Measurements from ENCODE around the gene FAM200A. TPM values are rescaled to one million over a fixed set of nuclear protein-coding genes. Genes with fewer than 3 reads are reported as not detected.

Gene FAM200A
- polyA plus RNA-seq (2011; rRNA removed) (7.5 and 9.8 TPM in 2 replicates), polyA plus RNA-seq (2017; fragmentation: RNase III; extraction: RNeasy Plus Mini Kit Qiagen cat#74134 plus additional on column Dnase treatment) (5.3 to 6.1 TPM (median 5.9 TPM) in 3 replicates), polyA minus RNA-seq (2011; rRNA and poly(A)+ RNA removed) (2.9 and 3.0 TPM in 2 replicates)
- polyA plus RNA-seq (2012; cell fraction: cytosol; rRNA removed) = 2.5 and 2.6 TPM in 2 replicates
- polyA plus RNA-seq (2012; cell fraction: nucleus; rRNA removed) = 0.93 and 1.0 TPM in 2 replicates

DNA sequence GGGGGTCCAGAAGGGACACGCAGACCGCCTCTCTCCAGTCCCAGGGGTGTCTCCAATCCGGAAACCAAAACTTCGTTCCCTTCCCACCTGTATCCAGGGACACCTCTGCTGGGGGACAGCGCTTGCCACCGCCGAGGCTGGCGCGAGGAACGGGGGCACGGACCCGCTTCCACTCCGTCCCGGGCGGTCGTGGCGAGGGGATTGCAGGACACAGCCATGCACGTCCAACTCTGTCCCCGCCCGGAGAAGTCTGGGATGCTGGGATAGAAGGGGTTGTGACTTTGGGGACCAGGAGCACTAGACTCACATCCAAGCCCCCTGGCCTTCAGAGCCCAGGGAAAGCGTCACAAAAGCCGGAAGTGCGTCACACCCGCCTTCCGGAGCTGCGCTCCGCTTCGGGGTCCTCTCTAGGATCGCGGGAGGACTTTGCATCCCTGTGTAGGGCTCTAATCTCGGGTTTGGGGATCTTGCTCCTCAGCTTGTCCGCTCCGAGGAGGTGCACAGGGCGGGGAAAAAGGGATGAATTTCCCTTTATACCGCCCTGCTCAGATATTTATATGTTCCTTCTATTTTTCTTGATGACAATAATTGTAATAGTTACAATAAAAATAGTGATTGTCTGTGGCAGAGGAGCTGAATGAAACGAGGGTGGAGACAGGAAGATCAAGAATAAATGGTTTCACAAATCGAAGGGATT lies at the start of gene FAM200A:
FAM200A (minus strand) TSS at position 348 of the 697 bp plus-strand sequence. CDS start 3,707 bp downstream, outside the sequence.
- TF ChIP-seq BHLHE40 (IDR thresholded peaks at IDR 0.05; ENCODE audit: low read depth, low read length) (no peak), RCOR1 (IDR thresholded peaks at IDR 0.05; ENCODE audit: low read depth, low read length) (no peak), JUN (IDR thresholded peaks at IDR 0.05) (peak; percentile 83 to 90), PHF8 (IDR thresholded peaks at IDR 0.05; ENCODE audit: borderline replicate concordance, low read depth) (peak; percentile 83), KDM1A (IDR thresholded peaks at IDR 0.05; ENCODE audit: low read depth) (no peak), SMC3 (IDR thresholded peaks at IDR 0.05) (0 out of 3 replicates have a peak, but pooled peaks have one; percentile 20), FOSL2 (IDR thresholded peaks at IDR 0.05) (no peak), FOSL2 (CRISPR knock-in tag; IDR thresholded peaks at IDR 0.05) (no peak), RNF2 (IDR thresholded peaks at IDR 0.05; ENCODE audit: borderline replicate concordance, low read depth) (no peak), ESRRA (IDR thresholded peaks at IDR 0.05; ENCODE audit: borderline replicate concordance, low read length) (no peak), RFX5 (IDR thresholded peaks at IDR 0.05) (0 out of 2 replicates have a peak, but pooled peaks have one; percentile 34), CHD4 (IDR thresholded peaks at IDR 0.05; ENCODE audit: borderline replicate concordance) (no peak), ZNF302 (CRISPR knock-in tag; IDR thresholded peaks at IDR 0.05) (no peak), GATA3 (IDR thresholded peaks at IDR 0.05; ENCODE audit: borderline replicate concordance) (0 out of 2 replicates have a peak, but pooled peaks have one; percentile 32), POLR2A (IDR thresholded peaks at IDR 0.05; ENCODE audit: low read length) (peak; percentile 73), NFE2L2 (conservative IDR thresholded peaks at IDR 0.05; ENCODE audit: low read length) (no peak), HEYL (CRISPR knock-in tag; IDR thresholded peaks at IDR 0.05) (no peak), EHF (CRISPR knock-in tag; IDR thresholded peaks at IDR 0.05) (no peak)
- TF ChIP-seq, protein P1, sequence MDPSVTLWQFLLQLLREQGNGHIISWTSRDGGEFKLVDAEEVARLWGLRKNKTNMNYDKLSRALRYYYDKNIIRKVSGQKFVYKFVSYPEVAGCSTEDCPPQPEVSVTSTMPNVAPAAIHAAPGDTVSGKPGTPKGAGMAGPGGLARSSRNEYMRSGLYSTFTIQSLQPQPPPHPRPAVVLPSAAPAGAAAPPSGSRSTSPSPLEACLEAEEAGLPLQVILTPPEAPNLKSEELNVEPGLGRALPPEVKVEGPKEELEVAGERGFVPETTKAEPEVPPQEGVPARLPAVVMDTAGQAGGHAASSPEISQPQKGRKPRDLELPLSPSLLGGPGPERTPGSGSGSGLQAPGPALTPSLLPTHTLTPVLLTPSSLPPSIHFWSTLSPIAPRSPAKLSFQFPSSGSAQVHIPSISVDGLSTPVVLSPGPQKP (IDR thresholded peaks at IDR 0.05; ENCODE audit: low read depth, low read length) = no peak
- TF ChIP-seq, protein P2, sequence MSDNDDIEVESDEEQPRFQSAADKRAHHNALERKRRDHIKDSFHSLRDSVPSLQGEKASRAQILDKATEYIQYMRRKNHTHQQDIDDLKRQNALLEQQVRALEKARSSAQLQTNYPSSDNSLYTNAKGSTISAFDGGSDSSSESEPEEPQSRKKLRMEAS (IDR thresholded peaks at IDR 0.05) = peak; percentile 87
- TF ChIP-seq, protein P3, sequence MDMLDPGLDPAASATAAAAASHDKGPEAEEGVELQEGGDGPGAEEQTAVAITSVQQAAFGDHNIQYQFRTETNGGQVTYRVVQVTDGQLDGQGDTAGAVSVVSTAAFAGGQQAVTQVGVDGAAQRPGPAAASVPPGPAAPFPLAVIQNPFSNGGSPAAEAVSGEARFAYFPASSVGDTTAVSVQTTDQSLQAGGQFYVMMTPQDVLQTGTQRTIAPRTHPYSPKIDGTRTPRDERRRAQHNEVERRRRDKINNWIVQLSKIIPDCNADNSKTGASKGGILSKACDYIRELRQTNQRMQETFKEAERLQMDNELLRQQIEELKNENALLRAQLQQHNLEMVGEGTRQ (IDR thresholded peaks at IDR 0.05) = no peak
- ATAC-seq (peak; percentile 99 to 100), DNase-seq (ENCODE audit: low read depth in 1 of 2, low spot score in 1 of 2) (peak; percentile 95 to 99), FAIRE-seq (peak; percentile 32)
- peak within 1 kb of the TSS; percentile 70 for H3K4me2 ChIP-seq
- H3K4me3 ChIP-seq = peak within 1 kb of the TSS; percentile 83
- WGBS (ENCODE audit: missing lambda C conversion rate) = under 1% methylated on average over 37 of the region's 37 CpGs
- peaks cover 25% of the 10 kb centered on the region for H3K9me3 ChIP-seq
- no peaks in the 10 kb centered on the region; the same call in 2 of the 3 replicates for H3K4me1 ChIP-seq
- CTCF ChIA-PET = interaction anchor here (1.1 kb wide), 2 partner anchors 65 to 440 kb away, joined by 3 read pairs; partner anchors contain the start of gene ZSCAN25
- POLR2A ChIA-PET = interaction anchor here (0.8 to 1.2 kb wide), 6 partner anchors 11 to 78 kb away, joined by 3 to 17 read pairs (median 6); partner anchors contain the start of genes ZKSCAN5, ZNF394 and ZSCAN25
- peak within 1 kb of the TSS; percentile 74 to 94 for H3K27ac ChIP-seq

DNA sequence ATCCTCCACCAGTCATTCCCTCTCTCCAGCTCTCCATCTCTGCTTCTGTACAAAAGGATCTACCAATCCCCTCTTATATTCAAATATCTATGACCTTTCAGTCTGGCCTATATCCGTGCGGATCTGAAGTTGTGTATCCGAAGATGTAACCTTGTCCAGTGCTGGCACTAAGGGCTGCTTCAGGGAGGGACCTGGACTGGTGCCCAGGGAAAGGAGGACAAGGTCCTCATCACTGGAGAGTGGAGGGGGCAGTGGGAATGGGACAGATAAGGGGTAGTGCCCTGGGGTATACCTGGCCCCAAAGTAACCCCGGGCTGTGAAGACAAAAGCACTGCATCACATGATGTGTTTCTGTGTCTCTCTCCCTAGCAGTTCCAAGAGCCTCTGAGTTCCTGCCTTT lies 47.9 kb upstream of the FAM200A start:
- Histone ChIP-seq H3K4me1 (no peaks in the 10 kb centered on the region), H3K4me2 (no peak overlapping the region), H3K9me3 (no peaks in the 10 kb centered on the region), H3K27ac (no peak overlapping the region), H3K4me3 (no peak overlapping the region)
- FAIRE-seq = no peak
- 67% methylated on average over 4 of the region's 4 CpGs for WGBS (ENCODE audit: missing lambda C conversion rate)
- no peak for DNase-seq (ENCODE audit: low read depth in 1 of 2, low spot score in 1 of 2)
- CTCF ChIA-PET = interaction anchor here (0.6 kb wide), 1 partner anchor 396 kb away, joined by 3 read pairs; no protein-coding TSS in a partner anchor
- POLR2A ChIA-PET = no interaction called here
- ATAC-seq = no peak
- TF ChIP-seq, protein P4, sequence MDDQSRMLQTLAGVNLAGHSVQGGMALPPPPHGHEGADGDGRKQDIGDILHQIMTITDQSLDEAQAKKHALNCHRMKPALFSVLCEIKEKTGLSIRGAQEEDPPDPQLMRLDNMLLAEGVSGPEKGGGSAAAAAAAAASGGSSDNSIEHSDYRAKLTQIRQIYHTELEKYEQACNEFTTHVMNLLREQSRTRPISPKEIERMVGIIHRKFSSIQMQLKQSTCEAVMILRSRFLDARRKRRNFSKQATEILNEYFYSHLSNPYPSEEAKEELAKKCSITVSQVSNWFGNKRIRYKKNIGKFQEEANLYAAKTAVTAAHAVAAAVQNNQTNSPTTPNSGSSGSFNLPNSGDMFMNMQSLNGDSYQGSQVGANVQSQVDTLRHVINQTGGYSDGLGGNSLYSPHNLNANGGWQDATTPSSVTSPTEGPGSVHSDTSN (IDR thresholded peaks at IDR 0.05) = no peak
- TF ChIP-seq HOXA7 (CRISPR knock-in tag; IDR thresholded peaks at IDR 0.05) = no peak
- TF ChIP-seq JUNB (IDR thresholded peaks at IDR 0.05) = no peak
- no peak for TF ChIP-seq RFX5 (IDR thresholded peaks at IDR 0.05)
- no peak for TF ChIP-seq ZSCAN20 (CRISPR knock-in tag; IDR thresholded peaks at IDR 0.05)
- no peak for TF ChIP-seq FOSB (CRISPR knock-in tag; IDR thresholded peaks at IDR 0.05)
- no peak for TF ChIP-seq TP53 (CRISPR knock-in tag; IDR thresholded peaks at IDR 0.05)
- no peak for TF ChIP-seq BHLHE40 (IDR thresholded peaks at IDR 0.05; ENCODE audit: low read depth, low read length)
- no peak for TF ChIP-seq GATA3 (IDR thresholded peaks at IDR 0.05; ENCODE audit: borderline replicate concordance)
- TF ChIP-seq, protein P5, sequence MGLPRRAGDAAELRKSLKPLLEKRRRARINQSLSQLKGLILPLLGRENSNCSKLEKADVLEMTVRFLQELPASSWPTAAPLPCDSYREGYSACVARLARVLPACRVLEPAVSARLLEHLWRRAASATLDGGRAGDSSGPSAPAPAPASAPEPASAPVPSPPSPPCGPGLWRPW (IDR thresholded peaks at IDR 0.05) = no peak
- no peak for TF ChIP-seq CBX2 (IDR thresholded peaks at IDR 0.05; ENCODE audit: borderline replicate concordance, low read depth)
- TF ChIP-seq TFCP2L1 (CRISPR knock-in tag; IDR thresholded peaks at IDR 0.05) = no peak
- no peak for TF ChIP-seq RAD21 (conservative IDR thresholded peaks at IDR 0.05 in 1 of 2, IDR thresholded peaks at IDR 0.05 in 1 of 2)
- TF ChIP-seq, protein P6, sequence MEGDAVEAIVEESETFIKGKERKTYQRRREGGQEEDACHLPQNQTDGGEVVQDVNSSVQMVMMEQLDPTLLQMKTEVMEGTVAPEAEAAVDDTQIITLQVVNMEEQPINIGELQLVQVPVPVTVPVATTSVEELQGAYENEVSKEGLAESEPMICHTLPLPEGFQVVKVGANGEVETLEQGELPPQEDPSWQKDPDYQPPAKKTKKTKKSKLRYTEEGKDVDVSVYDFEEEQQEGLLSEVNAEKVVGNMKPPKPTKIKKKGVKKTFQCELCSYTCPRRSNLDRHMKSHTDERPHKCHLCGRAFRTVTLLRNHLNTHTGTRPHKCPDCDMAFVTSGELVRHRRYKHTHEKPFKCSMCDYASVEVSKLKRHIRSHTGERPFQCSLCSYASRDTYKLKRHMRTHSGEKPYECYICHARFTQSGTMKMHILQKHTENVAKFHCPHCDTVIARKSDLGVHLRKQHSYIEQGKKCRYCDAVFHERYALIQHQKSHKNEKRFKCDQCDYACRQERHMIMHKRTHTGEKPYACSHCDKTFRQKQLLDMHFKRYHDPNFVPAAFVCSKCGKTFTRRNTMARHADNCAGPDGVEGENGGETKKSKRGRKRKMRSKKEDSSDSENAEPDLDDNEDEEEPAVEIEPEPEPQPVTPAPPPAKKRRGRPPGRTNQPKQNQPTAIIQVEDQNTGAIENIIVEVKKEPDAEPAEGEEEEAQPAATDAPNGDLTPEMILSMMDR (IDR thresholded peaks at IDR 0.05) = no peak

Measured in A549 (cell line).